Measurements from ENCODE around the gene DDIT3. TPM values are rescaled to one million over a fixed set of nuclear protein-coding genes. Genes with fewer than 3 reads are reported as not detected.

DDIT3 gene
- total RNA-seq, 1 donor from 2014 or later: 47.3 TPM

- intact Hi-C loops (cut with DNase I): no loop called here
- Histone ChIP-seq H3K4me1 (peaks cover 4% of the 10 kb centered on the region), H3K27me3 (peaks cover 27% of the 10 kb centered on the region), H3K4me3 (no peak overlapping the region), H3K27ac (no peak overlapping the region), H3K36me3 (no peaks in the 10 kb centered on the region), H3K9me3 (no peaks in the 10 kb centered on the region)
- DNase-seq (peak; percentile 18), ATAC-seq (no peak)
- TF ChIP-seq CTCF (IDR thresholded peaks at IDR 0.05): no peak
Observed at GRCh38 chr12:57552835-57553313, 32.6 kb upstream of the DDIT3 start.

GRCh38 chr12:57552306-57552651, 32.0 kb upstream of the DDIT3 start:
- Histone ChIP-seq H3K4me3 (no peak overlapping the region), H3K9me3 (no peaks in the 10 kb centered on the region), H3K27ac (no peak overlapping the region), H3K36me3 (no peaks in the 10 kb centered on the region), H3K27me3 (peaks cover 27% of the 10 kb centered on the region), H3K4me1 (peaks cover 4% of the 10 kb centered on the region)
- intact Hi-C loops (cut with DNase I): no loop called here
- no peak for DNase-seq
- no peak for TF ChIP-seq CTCF (IDR thresholded peaks at IDR 0.05)
- ATAC-seq: no peak

GRCh38 chr12:57551637-57552305, 31.5 kb upstream of the DDIT3 start:
- Histone ChIP-seq H3K36me3 (no peaks in the 10 kb centered on the region), H3K4me3 (no peak overlapping the region), H3K27ac (no peak overlapping the region), H3K4me1 (peaks cover 4% of the 10 kb centered on the region), H3K9me3 (no peaks in the 10 kb centered on the region), H3K27me3 (peaks cover 27% of the 10 kb centered on the region)
- no peak for ATAC-seq
- peak; percentile 12 for DNase-seq
- TF ChIP-seq CTCF (IDR thresholded peaks at IDR 0.05): no peak
- intact Hi-C loops (cut with DNase I): no loop called here

- no peak for TF ChIP-seq CTCF (IDR thresholded peaks at IDR 0.05)
- Histone ChIP-seq H3K4me1 (peaks cover 8% of the 10 kb centered on the region), H3K27ac (no peak overlapping the region), H3K4me3 (no peak overlapping the region), H3K27me3 (peaks cover 27% of the 10 kb centered on the region), H3K36me3 (no peaks in the 10 kb centered on the region), H3K9me3 (no peaks in the 10 kb centered on the region)
- DNase-seq (peak; percentile 3), ATAC-seq (no peak)
- intact Hi-C loops (cut with DNase I): no loop called here
Observed at GRCh38 chr12:57550641-57551549, 30.6 kb upstream of the DDIT3 start.

- Histone ChIP-seq H3K4me1 (peaks cover 13% of the 10 kb centered on the region), H3K4me3 (peak within 1 kb of the TSS; percentile 38), H3K27me3 (peaks cover 27% of the 10 kb centered on the region), H3K27ac (no peak within 1 kb of the TSS), H3K9me3 (no peaks in the 10 kb centered on the region), H3K36me3 (no peaks in the 10 kb centered on the region)
- no peak for TF ChIP-seq CTCF (IDR thresholded peaks at IDR 0.05)
- ATAC-seq: peak; percentile 5
- peak; percentile 68 for DNase-seq
- intact Hi-C loops (cut with DNase I): no loop called here
Observed at GRCh38 chr12:57549909-57550640, 29.8 kb upstream of the DDIT3 start, which contains the start of gene KIF5A. TSS of gene KIF5A (plus strand) at chr12:57550044. CDS start at chr12:57550272, 228 bp downstream.

All from upper lobe of right lung (tissue), 1 donor.